ENCODE data around the gene LRRC25.

Gene LRRC25

GRCh38 chr19:18396471-18397241 is 766 bp downstream of the LRRC25 start:
- DNase-seq (ENCODE audit: low spot score): no peak
- no peak for TF ChIP-seq CTCF (IDR thresholded peaks at IDR 0.05; ENCODE audit: borderline replicate concordance, control extremely low read depth, extremely low read depth, insufficient read depth, missing control alignments)
- in situ Hi-C loops (cut with MboI; ENCODE audit: low sequenced_read_pairs, unreplicated experiment): no loop called here

- in situ Hi-C loops (cut with MboI; ENCODE audit: low sequenced_read_pairs, unreplicated experiment): no loop called here
- TF ChIP-seq CTCF (IDR thresholded peaks at IDR 0.05; ENCODE audit: borderline replicate concordance, control extremely low read depth, extremely low read depth, insufficient read depth, missing control alignments): no peak
- DNase-seq (ENCODE audit: low spot score): no peak
These were observed 3.6 kb downstream of the LRRC25 start for GRCh38 chr19:18393836-18394235.

GRCh38 chr19:18392926-18393325 is 4.5 kb downstream of the LRRC25 start:
- in situ Hi-C loops (cut with MboI; ENCODE audit: low sequenced_read_pairs, unreplicated experiment): no loop called here
- TF ChIP-seq CTCF (IDR thresholded peaks at IDR 0.05; ENCODE audit: borderline replicate concordance, control extremely low read depth, extremely low read depth, insufficient read depth, missing control alignments): no peak
- no peak for DNase-seq (ENCODE audit: low spot score)

GRCh38 chr19:18392417-18392816 is 5.0 kb downstream of the LRRC25 start:
- no peak for DNase-seq (ENCODE audit: low spot score)
- no peak for TF ChIP-seq CTCF (IDR thresholded peaks at IDR 0.05; ENCODE audit: borderline replicate concordance, control extremely low read depth, extremely low read depth, insufficient read depth, missing control alignments)
- in situ Hi-C loops (cut with MboI; ENCODE audit: low sequenced_read_pairs, unreplicated experiment): no loop called here

GRCh38 chr19:18391509-18392075 is 5.8 kb downstream of the LRRC25 start:
- TF ChIP-seq CTCF (IDR thresholded peaks at IDR 0.05; ENCODE audit: borderline replicate concordance, control extremely low read depth, extremely low read depth, insufficient read depth, missing control alignments): no peak
- DNase-seq (ENCODE audit: low spot score): no peak
- in situ Hi-C loops (cut with MboI; ENCODE audit: low sequenced_read_pairs, unreplicated experiment): no loop called here

- no peak for TF ChIP-seq CTCF (IDR thresholded peaks at IDR 0.05; ENCODE audit: borderline replicate concordance, control extremely low read depth, extremely low read depth, insufficient read depth, missing control alignments)
- no peak for DNase-seq (ENCODE audit: low spot score)
- in situ Hi-C loops (cut with MboI; ENCODE audit: low sequenced_read_pairs, unreplicated experiment): no loop called here
These were observed 7.1 kb downstream of the LRRC25 start for GRCh38 chr19:18390065-18390907.
